AG04449 (cell line): Measurements from ENCODE around the gene ARHGEF7.

ENCODE experiments used
- CTCF ChIA-PET: fragments of 350-600 bp; formaldehyde crosslinking; extraction: SDS; loops from one replicate; lab custom pipeline; 2021; ENCODE audit warnings: antibody characterized with exemption; lab: Yijun Ruan, JAX
- POLR2A ChIA-PET: fragments of 400-600, 350-600 bp; formaldehyde crosslinking; extraction: SDS; loops from one replicate; lab custom pipeline; 2020; ENCODE audit warnings: antibody characterized with exemption, inconsistent platforms; lab: Yijun Ruan, JAX
- DNase-seq: peaks from one replicate; pipeline ENCODE4 v3.0.0-alpha.2; 2010; ENCODE audit warnings: low read depth, low spot score
- H3K4me3 ChIP-seq: 2 replicates; pipeline ENCODE4 v1.5.1; 2011; ENCODE audit warnings: low read depth, mild to moderate bottlenecking, control low read depth, low read length
- CTCF ChIP-seq: IDR thresholded peaks from one replicate; pipeline ENCODE4 v1.5.1; 2011; ENCODE audit warnings: mild to moderate bottlenecking, moderate library complexity, low read length, control low read depth, inconsistent platforms; ENCODE audit not compliant: insufficient read depth; ENCODE audit errors: missing control alignments

Gene ARHGEF7

GRCh38 chr13:111152844-111153243, 37.7 kb downstream of the ARHGEF7 start:
- CTCF ChIA-PET: interaction anchor here (1.0 to 3.4 kb wide), 3 partner anchors 50 to 85 kb away, joined by 3 to 13 read pairs (median 4); no protein-coding TSS in a partner anchor
- DNase-seq: no peak
- TF ChIP-seq CTCF: no peak
- H3K4me3 ChIP-seq: peak overlapping the region; percentile 84
- POLR2A ChIA-PET: interaction anchor here (0.6 kb wide), 1 partner anchor 103 kb away, joined by 3 read pairs; no protein-coding TSS in a partner anchor

GRCh38 chr13:111153279-111153976, 38.3 kb downstream of the ARHGEF7 start:
- DNase-seq: peak; percentile 42
- peak; percentile 42 for TF ChIP-seq CTCF
- CTCF ChIA-PET: interaction anchor here (1.0 to 3.4 kb wide), 3 partner anchors 50 to 85 kb away, joined by 3 to 13 read pairs (median 4); no protein-coding TSS in a partner anchor
- POLR2A ChIA-PET: interaction anchor here (0.6 kb wide), 1 partner anchor 103 kb away, joined by 3 read pairs; no protein-coding TSS in a partner anchor
- peak overlapping the region; percentile 84 for H3K4me3 ChIP-seq

- peak overlapping the region; percentile 84 for H3K4me3 ChIP-seq
- CTCF ChIA-PET: interaction anchor here (1.0 to 3.4 kb wide), 3 partner anchors 49 to 86 kb away, joined by 3 to 13 read pairs (median 4); no protein-coding TSS in a partner anchor
- DNase-seq: no peak
- POLR2A ChIA-PET: no interaction called here
- TF ChIP-seq CTCF: peak; percentile 43
Measured at GRCh38 chr13:111153977-111154332, 38.8 kb downstream of the ARHGEF7 start.

GRCh38 chr13:111156421-111156820, 41.3 kb downstream of the ARHGEF7 start:
- no peak overlapping the region for H3K4me3 ChIP-seq
- POLR2A ChIA-PET: interaction anchor here (1.0 kb wide), 1 partner anchor 21 kb away, joined by 4 read pairs; no protein-coding TSS in a partner anchor
- TF ChIP-seq CTCF: no peak
- CTCF ChIA-PET: interaction anchor here (1.2 to 1.7 kb wide), 2 partner anchors 11 to 68 kb away, joined by 3 read pairs; no protein-coding TSS in a partner anchor
- no peak for DNase-seq

- CTCF ChIA-PET: interaction anchor here (0.6 to 1.7 kb wide), 8 partner anchors 9 to 243 kb away, joined by 3 to 5 read pairs (median 3); partner anchors contain the start of gene ANKRD10
- no peak for DNase-seq
- POLR2A ChIA-PET: no interaction called here
- no peak for TF ChIP-seq CTCF
- H3K4me3 ChIP-seq: no peak overlapping the region
Measured at GRCh38 chr13:111158136-111158805, 43.2 kb downstream of the ARHGEF7 start.
